ENCODE measurements around the gene PRKCD. TPM values are rescaled to one million over a fixed set of nuclear protein-coding genes. Genes with fewer than 3 reads are reported as not detected.

PRKCD gene
- total RNA-seq (10 to 100 TPM; 18.1 to 20.1 TPM), total RNA-seq (8.7 to 48.2 (median 22.6) reads per million in 172 experiments)
- polyA plus RNA-seq (2013, experiment 1 of 2) = 19.0 TPM
- polyA plus RNA-seq (2013, experiment 2 of 2) = 19.3 TPM

- no peaks in the 10 kb centered on the region for H3K9me3 ChIP-seq (ENCODE audit: control insufficient read depth in 1 of 2, insufficient read depth in 1 of 2, low read length in 2 of 2)
- H3K27ac Mint-ChIP-seq = peak within 1 kb of the TSS; percentile 79
- H3K27ac ChIP-seq (ENCODE audit: low read depth in 1 of 2, low read length in 2 of 2) = peak within 1 kb of the TSS; percentile 47 to 58
- H3K36me3 Mint-ChIP-seq (ENCODE audit: low read depth) = no peaks in the 10 kb centered on the region
- peak within 1 kb of the TSS; percentile 90 for H3K4me3 Mint-ChIP-seq
- POLR2A ChIA-PET = interaction anchor here (0.6 to 1.9 kb wide), 7 partner anchors 9 to 186 kb away, joined by 3 to 16 read pairs (median 5); partner anchors contain the start of genes RFT1 and SFMBT1
- peaks cover 2% of the 10 kb centered on the region for H3K36me3 ChIP-seq (ENCODE audit: insufficient read depth, low read length)
- H3K4me3 ChIP-seq (ENCODE audit: low read length) = peak within 1 kb of the TSS; percentile 98
- CTCF ChIA-PET = interaction anchor here (0.5 to 1.9 kb wide), 7 partner anchors 27 to 749 kb away, joined by 3 to 12 read pairs (median 3); no protein-coding TSS in a partner anchor
- peaks cover 3% of the 10 kb centered on the region for H3K27me3 Mint-ChIP-seq
- intact Hi-C loops (cut with DNase I, micrococcal nuclease) = loop anchor here (1.0 to 10.0 kb wide), 3 partner anchors 28 to 184 kb away; partner anchors contain the start of gene DCP1A (in 1 of the 2)
- ATAC-seq (ENCODE audit: poor library complexity) (peak; percentile 78), DNase-seq (peak; percentile 61 to 94 (median 78))
- peak; percentile 41 for TF ChIP-seq CTCF (IDR thresholded peaks at IDR 0.05)
- peaks cover 22% of the 10 kb centered on the region for H3K4me1 Mint-ChIP-seq (ENCODE audit: low read depth)
- H3K27me3 ChIP-seq (ENCODE audit: control insufficient read depth in 1 of 2, insufficient read depth in 2 of 2, low read length in 2 of 2) = peaks cover 10 to 12% of the 10 kb centered on the region in 2 experiments
- H3K4me1 ChIP-seq (ENCODE audit: insufficient read depth, low read length) = peaks cover 38% of the 10 kb centered on the region
- no peaks in the 10 kb centered on the region for H3K9me3 Mint-ChIP-seq
Observed at GRCh38 chr3:53160660-53161449, at the start of gene PRKCD. Gene PRKCD, plus strand, starts transcription at chr3:53161209. Its CDS starts 17,214 bp downstream, at chr3:53178423.

DNA sequence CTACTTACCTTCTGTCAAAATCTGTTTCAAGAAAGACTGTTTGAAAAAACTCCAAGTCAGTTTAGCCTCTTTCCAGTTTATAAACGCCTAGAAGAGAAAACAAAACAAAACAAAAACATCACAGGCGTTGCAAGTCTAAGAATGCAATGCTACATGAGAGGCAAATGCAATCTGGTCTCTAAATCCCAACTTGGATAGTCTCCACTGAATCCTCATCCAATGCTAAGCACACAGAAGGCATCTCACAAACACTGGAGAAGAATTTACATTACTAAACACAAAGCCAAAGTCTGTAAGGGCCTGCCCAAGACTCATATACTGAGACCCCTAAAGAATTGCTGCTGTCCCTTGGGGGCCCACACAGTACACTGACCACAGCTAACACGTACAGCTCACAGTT is 49.2 kb upstream of the PRKCD start:
- intact Hi-C loops (cut with DNase I, micrococcal nuclease) = loop anchor here in 1 of 2 experiments (5.0 kb wide), 1 partner anchor 600 kb away; no protein-coding TSS in a partner anchor
- no peak for TF ChIP-seq CTCF (IDR thresholded peaks at IDR 0.05)
- Mint-ChIP-seq H3K36me3 (ENCODE audit: low read depth) (peaks cover 35% of the 10 kb centered on the region), H3K27ac (no peak overlapping the region), H3K9me3 (no peaks in the 10 kb centered on the region), H3K27me3 (no peaks in the 10 kb centered on the region), H3K4me1 (ENCODE audit: low read depth) (peaks cover 22% of the 10 kb centered on the region), H3K4me3 (no peak overlapping the region)
- no peaks in the 10 kb centered on the region for H3K27me3 ChIP-seq (ENCODE audit: control insufficient read depth in 1 of 2, insufficient read depth in 2 of 2, low read length in 2 of 2)
- ATAC-seq (ENCODE audit: poor library complexity) (no peak), DNase-seq (no peak)
- CTCF ChIA-PET = interaction anchor here (1.7 to 4.4 kb wide), 2 partner anchors 11 to 84 kb away, joined by 3 to 25 read pairs; no protein-coding TSS in a partner anchor
- no peak overlapping the region for H3K4me3 ChIP-seq (ENCODE audit: low read length)
- H3K27ac ChIP-seq (ENCODE audit: low read depth in 1 of 2, low read length in 2 of 2) = no peak overlapping the region
- peaks cover 57% of the 10 kb centered on the region for H3K36me3 ChIP-seq (ENCODE audit: insufficient read depth, low read length)
- peaks cover 20% of the 10 kb centered on the region for H3K4me1 ChIP-seq (ENCODE audit: insufficient read depth, low read length)
- no peaks in the 10 kb centered on the region for H3K9me3 ChIP-seq (ENCODE audit: control insufficient read depth in 1 of 2, insufficient read depth in 1 of 2, low read length in 2 of 2)
- POLR2A ChIA-PET = no interaction called here

DNA sequence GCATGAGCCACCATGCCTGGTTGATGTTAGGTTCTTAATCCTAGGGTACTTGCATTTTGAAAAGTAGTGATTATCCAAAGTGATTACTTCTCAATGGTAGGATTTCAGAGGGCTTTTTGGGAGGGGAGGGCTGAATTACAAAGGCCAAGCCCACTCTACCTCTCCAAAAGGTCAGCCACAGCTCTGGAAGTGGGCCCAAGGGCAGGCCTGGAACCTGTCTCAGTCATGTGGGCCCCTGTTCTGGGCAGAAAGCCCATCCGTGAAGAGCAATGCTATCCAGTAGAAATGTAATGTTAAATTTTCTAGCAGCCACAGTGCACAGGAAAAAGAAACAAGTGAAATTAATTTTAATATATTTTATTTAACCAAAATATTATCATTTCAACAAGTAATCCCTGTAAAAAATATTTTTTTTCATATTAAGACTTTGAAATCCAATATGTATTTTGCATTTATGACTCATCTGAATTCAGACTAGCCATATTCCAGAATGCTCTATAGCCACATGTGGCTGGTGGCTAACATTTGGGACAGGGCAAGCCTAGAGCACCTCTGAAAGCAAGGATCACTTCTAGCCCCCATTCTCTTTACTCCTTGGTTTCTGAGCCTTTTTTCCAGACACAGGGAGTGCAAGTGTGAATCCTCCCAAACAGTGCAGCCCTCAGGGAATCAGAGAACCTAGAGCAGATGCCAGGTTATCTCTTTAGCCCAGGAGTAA is 47.6 kb upstream of the PRKCD start:
- Mint-ChIP-seq H3K4me3 (no peak overlapping the region), H3K4me1 (ENCODE audit: low read depth) (peaks cover 15% of the 10 kb centered on the region), H3K27me3 (no peaks in the 10 kb centered on the region), H3K27ac (no peak overlapping the region), H3K9me3 (no peaks in the 10 kb centered on the region), H3K36me3 (ENCODE audit: low read depth) (peaks cover 40% of the 10 kb centered on the region)
- no peak for TF ChIP-seq CTCF (IDR thresholded peaks at IDR 0.05)
- intact Hi-C loops (cut with DNase I, micrococcal nuclease) = loop anchor here (1.0 to 5.0 kb wide), 3 partner anchors 83 to 599 kb away; no protein-coding TSS in a partner anchor
- Histone ChIP-seq H3K27me3 (ENCODE audit: control insufficient read depth in 1 of 2, insufficient read depth in 2 of 2, low read length in 2 of 2) (no peaks in the 10 kb centered on the region), H3K9me3 (ENCODE audit: control insufficient read depth in 1 of 2, insufficient read depth in 1 of 2, low read length in 2 of 2) (no peaks in the 10 kb centered on the region), H3K36me3 (ENCODE audit: insufficient read depth, low read length) (peaks cover 69% of the 10 kb centered on the region), H3K4me3 (ENCODE audit: low read length) (no peak overlapping the region), H3K4me1 (ENCODE audit: insufficient read depth, low read length) (peaks cover 20% of the 10 kb centered on the region), H3K27ac (ENCODE audit: low read depth in 1 of 2, low read length in 2 of 2) (no peak overlapping the region)
- CTCF ChIA-PET = interaction anchor here (1.1 to 4.4 kb wide), 3 partner anchors 15 to 83 kb away, joined by 6 to 45 read pairs (median 25); no protein-coding TSS in a partner anchor
- DNase-seq (no peak), ATAC-seq (ENCODE audit: poor library complexity) (no peak)
- POLR2A ChIA-PET = interaction anchor here (1.2 to 1.3 kb wide), 2 partner anchors 83 to 130 kb away, joined by 3 to 6 read pairs; no protein-coding TSS in a partner anchor

Data from CD4-positive, alpha-beta T cell (primary cell).